ENCODE results near the gene LCT.
"Not testable (repeated sequence)": the region's sequence is repeated elsewhere in the genome, so short reads cannot be mapped to it uniquely, and the experiment has no call there.

Gene LCT

DNA sequence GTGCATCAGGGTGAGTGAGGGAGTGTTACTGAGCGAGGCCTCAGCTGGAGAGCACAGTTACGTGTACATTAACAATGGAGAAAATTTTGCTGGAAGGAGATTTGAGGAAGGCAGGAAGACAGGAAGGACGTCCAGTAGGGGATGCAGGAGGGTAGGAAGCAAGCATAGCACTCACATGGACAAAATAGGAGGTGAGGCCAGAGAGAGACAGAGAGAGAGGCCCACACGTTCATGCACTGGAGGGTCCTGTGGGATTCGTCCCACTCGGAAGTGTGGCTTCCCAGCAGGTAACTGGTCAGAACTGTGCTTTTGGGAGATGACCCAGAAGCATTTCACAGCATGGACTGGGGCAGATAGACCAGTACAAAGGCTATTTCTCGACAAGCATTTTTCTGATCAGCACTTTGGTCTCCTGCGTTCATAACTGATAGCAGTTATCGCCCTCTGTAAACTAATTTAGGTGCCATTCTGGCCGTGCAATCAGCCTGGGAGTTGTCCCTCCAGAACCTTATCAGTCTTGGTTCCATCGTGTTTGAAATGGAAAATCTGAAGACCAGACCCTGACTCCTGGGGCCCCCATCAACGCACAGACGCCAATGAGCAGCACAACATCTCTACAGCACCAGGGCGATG is 5.7 kb downstream of the LCT start:
- DNase-seq (ENCODE audit: low read depth) = no peak

DNA sequence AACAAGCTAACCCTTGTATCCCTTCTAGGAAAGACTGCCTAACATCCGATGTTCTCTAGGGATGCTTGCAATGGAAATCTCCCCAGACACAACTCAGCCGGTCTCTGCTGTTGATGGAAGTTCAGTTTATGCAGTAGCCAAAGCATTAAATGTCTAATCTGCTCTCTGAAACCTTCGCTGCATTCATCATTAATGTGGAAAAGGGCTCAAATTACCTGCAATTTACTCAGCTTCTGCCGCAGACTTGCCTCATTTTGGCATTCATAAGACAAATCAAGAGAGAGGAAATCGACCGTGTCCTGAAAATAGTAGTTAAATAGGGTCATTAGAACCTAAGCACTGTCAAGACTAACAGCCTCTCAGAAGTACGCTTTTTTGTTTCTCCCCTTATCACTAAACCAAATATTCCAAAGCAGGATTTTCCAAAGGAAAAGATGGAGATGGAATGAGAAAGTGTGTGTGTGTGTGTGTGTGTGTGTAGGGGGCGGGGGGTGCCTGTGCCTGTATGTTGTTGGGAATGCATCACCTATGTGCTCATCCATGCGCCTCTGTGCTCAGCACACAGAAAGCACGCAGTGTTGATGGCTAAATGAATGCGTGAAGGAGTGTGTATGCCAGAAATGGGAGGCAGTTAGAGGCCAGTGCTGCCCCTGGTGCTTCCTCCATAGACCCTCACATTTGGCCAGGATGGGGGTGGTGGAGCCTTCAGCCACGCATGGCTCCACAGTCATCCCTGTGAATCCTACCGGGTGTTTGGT is 7.4 kb downstream of the LCT start:
- no peak for DNase-seq (ENCODE audit: low read depth)

DNA sequence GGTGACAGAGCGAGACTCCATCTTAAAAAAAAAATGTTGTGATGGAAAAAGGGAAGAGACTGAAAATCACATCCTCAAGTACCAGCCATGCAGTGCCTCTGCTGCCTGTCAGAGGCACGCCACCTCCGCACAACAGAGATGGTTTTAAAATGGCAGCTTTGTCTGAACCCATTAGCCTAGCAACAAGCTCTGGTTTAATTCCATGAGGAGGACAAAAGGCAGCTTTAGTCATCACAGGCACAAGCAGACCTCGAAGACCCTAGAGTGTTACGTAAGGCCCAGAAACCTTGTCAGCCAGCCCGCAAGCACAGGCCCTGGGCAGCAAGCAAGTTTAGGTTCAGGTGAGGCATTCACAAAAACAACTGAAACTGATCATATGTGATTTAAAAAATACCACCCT is 10.4 kb downstream of the LCT start:
- DNase-seq (ENCODE audit: low read depth) = no peak

DNA sequence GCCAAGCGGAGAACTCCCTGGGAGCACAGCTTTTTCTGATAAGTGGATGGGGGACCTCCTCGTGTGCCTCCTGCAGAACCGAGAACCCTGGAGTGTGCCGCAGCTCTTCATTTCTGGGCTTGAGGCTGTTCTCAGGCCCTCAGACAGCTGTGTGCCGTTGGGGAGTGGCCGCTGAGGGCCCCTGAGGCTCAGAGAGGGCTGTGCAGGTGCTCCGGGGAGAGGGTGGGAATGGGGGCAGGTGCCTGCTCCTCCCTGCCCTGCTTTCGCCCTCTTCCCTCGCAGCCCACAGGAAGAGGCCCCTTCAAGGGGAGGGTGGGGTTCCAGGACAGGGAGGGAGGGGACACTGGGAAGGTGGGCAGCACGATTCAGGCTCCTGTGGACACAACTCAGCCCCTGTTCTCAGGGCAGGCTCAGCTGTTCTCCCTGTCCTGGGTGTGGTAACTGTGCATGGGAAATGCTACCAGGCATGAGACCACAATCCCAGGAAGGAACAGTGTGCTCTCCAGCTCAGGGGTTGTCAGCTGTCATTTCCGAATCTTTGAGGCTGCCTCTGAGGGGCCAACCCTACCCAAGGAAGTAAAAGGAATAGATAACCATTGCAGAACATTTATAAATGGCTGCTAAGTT is 11.3 kb downstream of the LCT start:
- DNase-seq (ENCODE audit: low read depth) = no peak

DNA sequence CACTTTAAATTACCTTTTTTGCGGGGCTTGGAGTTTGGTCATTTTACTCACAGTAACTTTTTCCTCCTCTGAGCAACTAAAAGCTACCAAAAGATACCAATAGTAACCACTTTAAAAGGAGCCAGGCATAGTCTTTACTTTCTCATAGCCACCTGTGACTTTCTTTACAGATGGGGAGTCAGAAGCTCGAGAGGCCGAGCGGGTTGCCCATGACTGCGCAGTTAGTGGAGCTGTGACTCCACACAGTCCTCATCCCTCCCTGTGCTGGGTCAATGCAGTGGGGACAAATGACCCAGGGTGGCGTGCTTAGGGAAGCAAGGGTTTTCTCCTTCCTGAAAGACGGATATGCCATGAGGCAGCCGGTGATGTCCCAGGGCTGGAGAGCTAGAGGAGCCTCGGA is 11.9 kb downstream of the LCT start:
- DNase-seq (ENCODE audit: low read depth) = no peak

DNA sequence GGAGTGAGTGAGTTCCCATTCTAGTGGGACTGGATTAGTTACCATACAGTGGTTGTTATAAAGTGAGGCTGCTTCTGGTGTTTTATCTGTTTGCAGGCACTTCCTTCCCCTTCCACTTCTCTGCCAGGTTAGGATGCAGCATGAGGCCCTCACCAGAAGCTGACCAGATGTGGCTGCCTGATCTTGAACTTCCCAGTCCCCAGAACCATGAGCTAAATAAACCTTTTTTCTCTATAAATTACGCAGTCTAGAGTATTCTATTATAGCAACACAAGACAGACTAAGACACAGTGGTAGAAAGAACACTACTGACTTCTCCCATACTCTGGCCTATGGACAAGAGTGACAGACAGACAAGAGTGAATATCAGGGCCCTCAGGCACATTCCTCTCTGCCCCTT is 14.1 kb downstream of the LCT start:
- DNase-seq (ENCODE audit: low read depth) = no peak

DNA sequence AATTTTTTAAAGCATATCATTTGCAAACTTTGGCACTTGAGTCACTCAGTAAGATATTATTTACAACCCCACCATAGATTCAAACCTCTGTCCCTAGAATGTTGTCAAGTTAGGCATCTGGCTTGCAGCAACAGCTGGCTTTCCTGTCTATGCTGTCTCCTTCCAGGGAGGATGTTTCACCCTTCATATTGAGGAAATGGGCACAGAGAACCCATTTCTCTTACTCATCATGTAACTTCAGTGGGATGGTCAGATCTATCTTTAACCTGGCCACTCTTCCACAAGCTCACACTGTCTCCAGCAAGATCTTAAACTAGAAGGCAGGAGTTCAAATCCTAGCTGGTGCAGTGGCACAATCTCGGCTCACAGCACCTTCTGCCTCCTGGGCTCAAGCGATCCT is 15.8 kb downstream of the LCT start:
- no peak for DNase-seq (ENCODE audit: low read depth)

DNA sequence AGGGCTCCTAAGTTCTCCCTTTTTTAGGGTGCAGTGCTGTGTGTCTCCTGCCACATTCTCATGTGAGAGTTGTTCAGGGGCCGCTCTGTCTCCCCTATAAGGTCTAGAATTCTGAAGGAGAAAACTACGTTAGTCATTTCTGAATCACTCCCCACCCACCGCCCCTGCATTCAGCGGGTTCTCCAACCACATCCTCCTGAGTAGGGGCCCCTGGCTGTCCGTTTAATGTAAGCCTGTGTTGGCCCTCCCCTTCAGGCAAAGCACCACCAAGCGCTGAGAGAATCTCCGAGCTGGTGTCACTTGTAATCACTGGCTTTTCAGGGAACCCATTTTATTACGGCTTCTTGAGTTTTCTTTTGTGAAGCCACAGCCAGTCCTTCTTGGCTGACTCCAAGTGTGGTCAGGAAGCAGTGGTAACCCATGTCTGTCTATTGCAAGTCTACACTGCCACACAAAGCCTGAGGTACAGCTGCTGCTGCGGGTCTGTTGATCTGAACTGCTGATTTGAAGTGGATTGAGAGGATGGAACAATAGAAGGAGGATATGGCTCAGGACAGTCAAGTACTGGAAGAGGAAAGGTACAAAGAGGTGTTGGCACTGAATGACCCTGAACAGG is 16.9 kb downstream of the LCT start:
- DNase-seq (ENCODE audit: low read depth) = peak; percentile 84

DNA sequence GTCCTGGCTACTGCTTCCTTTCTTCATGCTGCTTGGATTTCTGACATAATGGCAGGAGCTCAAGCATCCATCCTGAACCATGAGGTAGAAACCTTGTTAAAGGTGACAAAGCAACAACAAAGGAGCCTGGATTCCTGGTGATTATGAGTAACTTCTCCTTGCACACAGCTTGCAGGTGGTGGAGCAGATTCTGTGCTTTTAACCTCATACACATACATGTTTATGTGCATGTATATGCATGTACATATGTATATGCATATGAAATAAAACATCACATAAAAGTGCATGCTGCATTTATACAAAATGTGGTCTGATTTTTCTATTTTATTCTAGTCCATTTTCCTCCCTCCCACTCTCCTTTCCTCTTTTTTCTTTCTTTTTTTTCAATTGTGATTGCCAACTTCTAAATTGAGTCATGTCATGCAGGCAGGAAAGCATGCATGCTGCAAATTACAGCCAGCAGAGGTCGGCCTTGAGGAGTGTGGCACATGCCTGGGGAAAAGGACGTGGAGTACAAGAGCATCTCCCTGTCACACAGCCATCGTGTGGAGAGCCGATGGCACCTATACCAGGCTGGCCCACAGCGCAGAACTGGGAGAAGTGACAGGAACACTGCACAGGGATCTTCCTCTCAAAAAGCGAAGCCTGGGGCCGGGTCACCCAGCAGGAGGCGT is 17.9 kb downstream of the LCT start:
- DNase-seq (ENCODE audit: low read depth) = peak; percentile 17

DNA sequence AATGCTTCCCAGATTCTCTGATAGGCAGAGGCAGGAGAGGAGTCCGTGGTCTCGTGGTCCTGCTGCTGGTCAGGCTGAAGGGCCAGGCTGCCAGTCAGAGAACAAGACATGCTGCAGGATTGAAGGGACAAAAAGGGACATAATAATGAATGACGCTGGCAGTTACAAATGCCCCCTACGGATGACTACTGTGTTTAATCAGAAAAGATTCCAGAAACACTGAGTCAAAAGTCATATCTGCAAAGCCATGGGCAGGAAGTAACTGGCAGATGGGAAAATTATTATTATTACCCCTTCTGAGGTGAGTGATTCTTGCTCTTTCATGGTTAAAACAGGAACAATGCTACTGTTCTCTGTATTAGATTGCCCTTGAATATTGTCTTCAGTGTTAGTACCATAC is 19.0 kb downstream of the LCT start:
- DNase-seq (ENCODE audit: low read depth) = no peak

DNA sequence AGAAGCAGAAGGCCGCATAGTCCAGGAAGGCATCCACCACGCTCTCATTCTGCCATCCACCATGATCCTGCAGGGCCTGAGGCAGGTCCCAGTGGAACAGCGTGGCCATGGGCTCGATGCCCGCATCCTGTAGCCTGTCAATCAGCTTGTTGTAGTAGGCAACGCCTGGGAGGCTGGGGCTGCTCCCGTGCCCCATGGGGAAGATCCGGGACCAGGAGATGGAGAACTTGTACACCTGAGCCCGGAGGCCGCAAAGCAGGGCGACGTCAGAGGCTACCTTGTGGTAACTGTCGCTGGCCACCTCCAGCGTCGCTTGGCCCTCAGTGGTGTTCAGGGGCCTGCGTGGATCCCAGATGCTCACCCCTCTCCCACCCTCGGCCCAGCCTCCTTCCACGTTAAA is 19.5 kb downstream of the LCT start:
- DNase-seq (ENCODE audit: low read depth) = no peak

DNA sequence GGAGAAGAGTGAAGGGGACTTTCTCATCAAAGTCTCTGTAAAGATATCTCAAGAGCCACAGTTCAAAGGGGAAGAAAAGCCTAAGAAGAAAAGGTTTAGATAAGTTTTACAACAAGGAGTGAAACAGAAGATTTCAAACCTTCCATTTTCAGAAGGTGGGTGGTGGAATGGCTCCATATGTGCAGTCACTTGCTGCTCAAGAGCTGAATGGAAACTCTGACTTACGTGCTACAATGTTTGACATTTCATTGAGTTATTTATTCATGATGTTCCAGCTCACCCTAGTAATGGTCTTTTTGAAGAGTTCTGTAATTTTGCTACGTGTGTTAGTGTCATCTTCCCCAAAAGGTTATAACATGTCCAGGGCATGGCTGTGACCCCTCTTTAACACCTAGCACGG is 21.7 kb downstream of the LCT start:
- DNase-seq (ENCODE audit: low read depth) = peak; percentile 15

DNA sequence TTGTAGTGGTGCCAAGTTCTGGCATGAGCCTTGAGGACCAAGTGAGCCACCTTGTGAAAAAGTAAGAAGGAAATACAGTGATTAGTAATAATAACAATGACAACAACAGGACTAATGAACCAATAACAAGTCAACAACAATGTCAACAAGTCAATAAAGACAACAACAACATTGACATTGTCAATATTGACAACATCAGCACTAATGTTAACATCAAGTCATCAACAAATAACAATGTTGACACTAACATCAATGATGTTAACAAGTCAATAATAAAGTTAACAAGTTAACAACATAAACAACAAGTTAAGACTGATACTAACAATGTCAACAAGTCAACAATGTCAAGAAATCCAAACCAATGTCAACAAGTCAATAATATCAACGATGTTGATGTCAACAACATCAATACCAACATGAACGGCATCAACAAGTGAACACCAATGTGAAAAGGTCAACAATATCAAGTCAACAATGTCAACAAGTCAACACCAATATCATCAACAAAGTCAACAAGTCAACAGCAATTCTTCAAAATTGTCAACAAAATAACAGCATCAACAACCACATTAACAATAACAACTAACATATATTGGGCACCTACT is 24.0 kb downstream of the LCT start:
- DNase-seq (ENCODE audit: low read depth) = no peak

DNA sequence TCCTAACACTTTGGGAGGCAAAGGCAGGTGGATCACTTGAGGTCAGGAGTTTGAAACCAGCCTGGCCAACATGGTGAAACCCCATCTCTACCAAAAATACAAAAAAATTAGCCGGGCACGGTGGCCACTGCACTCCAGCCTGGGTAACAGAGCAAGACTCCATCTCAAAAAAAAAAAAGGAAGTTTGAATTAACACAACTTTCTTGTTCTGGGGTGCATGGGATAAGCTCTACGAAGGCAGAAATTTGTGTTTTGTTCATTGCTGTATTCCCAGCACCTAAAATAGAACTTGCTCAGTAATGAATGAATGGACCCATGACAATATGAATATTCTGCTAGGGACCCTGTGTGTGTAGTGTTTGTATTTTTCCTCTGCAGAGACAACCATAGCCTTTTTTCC is 29.1 kb downstream of the LCT start:
- DNase-seq (ENCODE audit: low read depth) = not testable (repeated sequence)

DNA sequence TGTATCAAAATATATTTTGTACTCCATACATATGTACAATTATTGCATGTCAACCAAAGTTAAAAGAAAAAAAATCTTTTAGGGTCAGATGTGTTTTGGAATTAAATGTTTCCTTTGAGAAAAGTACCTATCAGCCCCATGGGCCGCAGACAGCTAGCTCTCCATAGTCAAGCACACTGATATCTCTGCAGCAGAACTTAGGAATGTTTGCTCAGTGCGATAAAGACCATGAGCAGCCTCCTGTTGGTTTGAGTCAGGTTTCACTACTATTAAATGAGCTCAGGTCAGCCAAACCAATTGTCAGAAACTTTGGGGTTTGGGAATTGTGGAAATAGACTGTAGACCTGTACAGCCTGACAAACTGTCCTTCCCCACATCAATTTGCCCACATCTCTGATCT is 33.7 kb downstream of the LCT start:
- no peak for DNase-seq (ENCODE audit: low read depth)

DNA sequence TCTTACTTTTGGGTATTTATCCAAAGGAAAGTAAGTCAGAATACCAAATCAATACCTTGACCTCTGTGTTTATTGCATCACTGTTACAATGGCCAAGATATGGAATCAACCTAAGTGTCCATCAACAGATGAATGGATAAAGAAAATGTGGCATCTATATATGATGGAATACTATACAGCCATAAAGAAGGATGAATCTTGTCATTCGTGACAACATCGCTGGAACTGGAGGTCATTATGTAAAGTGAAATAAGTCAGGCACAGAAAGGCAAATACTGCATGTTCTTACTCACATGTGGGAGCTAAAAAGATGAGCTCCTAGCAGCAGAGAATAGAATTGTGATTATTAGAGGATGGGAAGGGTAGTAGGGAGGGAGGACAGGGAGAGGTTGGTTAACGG is 34.6 kb downstream of the LCT start:
- DNase-seq (ENCODE audit: low read depth) = no peak

DNA sequence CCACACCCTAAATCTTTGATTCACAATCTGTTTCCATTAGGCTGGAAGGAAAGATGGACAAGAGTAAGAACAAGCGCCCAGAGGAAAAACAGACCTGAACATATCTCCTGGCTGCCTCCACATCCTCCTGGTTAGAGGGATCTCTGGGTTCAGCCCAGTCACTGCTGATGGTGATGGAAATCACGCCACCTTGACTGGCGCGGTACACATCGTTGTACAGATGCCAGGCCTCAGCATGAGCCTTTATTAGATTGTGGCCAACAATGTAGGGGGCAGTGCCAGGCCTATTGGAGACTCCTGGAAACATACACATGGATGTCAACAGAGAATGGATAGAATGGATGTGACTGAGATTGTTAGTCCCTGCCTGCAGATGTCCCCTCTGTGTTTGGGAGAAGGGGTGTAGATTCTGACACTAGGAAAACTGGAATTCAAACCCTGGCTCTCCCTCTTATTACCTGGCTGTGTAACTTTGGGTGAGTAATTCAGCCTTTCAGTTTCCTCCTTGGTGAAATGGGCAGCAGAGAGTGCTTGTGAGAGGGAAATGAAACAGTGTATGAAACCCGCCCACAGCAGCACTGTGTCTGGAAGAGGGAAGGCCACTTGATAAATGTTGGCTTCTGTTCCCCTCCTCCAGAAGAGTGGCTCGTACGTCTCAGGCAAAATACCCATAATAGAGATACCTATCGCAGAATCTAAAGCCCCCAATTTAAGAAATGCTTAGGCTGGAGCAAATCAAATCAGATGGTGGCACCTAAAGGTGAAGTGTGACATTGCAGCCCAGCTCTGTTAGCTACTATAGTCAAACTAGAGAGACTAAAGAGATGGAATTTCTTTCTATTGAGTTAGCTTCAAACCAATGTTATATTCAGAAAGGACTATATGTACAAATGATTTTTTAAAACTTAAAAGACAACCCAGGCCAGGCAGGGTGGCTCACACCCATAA is 36.2 kb downstream of the LCT start:
- no peak for DNase-seq (ENCODE audit: low read depth)

DNA sequence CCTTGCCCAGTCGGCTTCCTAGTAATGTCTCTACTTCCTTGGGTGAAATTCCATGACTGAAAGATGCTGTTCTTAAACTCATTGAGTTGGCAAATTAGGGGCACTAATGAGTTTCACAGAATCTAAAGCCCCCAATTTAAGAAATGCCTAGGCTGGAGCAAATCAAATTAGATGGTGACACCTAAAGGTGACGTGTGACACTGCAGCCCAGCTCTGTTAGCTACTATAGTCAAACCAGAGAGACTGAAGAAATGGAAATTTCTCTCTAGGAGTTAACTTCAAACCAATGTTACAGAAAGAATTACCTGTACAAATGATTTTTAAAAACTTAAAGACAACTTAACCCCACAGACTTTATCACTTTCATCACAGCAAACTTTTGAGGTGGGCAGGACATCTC is 37.2 kb downstream of the LCT start:
- DNase-seq (ENCODE audit: low read depth) = no peak

DNA sequence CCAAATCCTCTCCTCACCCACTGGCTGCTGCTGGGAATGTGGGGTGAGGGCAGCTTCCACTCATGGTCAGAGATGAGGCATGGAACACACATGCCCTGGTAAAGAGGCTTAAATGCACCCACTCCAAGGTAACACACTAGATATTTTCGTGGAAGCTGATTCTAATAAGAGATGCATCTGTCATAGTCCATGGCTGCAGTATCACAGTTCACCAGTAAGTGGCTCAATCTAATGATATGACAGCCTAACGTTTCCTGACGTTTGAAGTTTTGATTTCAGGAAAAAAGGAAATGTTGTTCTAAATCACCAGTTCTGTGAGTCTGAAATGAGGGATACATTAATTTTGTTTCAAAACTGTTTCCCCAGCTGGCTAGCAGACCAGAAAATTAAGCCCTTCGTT is 38.2 kb downstream of the LCT start:
- no peak for DNase-seq (ENCODE audit: low read depth)

DNA sequence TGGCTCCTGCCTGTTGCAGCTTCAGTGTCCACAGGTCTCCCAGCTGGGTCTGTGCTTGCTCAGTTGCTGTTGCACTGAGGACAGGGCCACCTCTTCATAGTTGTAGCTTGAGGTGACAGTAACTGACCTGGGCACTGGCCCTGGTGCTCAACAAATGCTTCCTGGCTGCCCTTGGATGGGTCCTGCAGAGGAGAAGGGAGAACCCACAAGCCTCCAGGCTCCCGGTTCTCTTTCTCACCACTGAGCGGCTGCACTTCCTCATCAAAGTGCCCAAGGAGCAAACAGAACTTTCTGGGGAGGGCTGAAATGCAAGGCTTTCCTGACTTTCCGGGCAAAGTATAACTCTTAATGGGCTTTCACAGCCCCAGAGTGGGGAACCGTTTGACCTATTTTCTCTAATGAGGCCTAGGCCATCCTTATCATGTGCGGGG is 38.7 kb downstream of the LCT start:
- DNase-seq (ENCODE audit: low read depth) = no peak

Measured in activated T-cell treated with anti-CD3 and anti-CD28 coated beads for 24 hours (primary cell).